ENCODE results near the gene GAN. TPM values are rescaled to one million over a fixed set of nuclear protein-coding genes. Genes with fewer than 3 reads are reported as not detected.

Gene GAN
- total RNA-seq, 1 donor from 2014 or later, result 6.8 TPM

DNA sequence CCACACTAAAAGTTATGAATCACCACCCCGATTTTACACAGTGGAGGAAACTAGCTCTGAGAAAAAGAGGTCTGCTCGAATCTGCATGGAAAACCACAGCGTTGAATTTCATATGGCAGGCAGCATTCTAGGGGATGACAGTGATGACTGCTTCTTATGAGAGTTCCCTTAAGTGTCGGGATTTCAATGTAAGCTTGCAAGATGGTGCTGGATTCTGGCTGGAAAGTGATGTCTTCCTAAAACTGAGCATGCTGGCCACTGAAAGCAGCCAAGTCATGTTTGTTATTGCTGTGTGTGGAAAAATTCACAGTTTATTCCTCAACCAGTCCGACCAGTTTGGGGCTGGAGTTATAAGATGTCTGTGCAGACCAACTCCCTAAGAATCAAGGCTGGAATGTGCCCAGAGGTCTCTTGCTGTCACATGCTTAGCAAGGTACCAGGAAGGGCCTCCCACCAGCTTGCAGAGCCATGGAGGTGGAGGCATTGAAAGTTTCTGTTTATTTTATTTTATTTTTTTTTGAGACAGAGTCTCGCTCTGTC, 37.2 kb upstream of the GAN start:
- Histone ChIP-seq H3K9me3 (ENCODE audit: control insufficient read depth in 3 of 3, low read length in 3 of 3) (no peaks in the 10 kb centered on the region), H3K36me3 (ENCODE audit: control insufficient read depth in 3 of 3, insufficient read depth in 3 of 3, low read length in 3 of 3) (no peaks in the 10 kb centered on the region)

DNA sequence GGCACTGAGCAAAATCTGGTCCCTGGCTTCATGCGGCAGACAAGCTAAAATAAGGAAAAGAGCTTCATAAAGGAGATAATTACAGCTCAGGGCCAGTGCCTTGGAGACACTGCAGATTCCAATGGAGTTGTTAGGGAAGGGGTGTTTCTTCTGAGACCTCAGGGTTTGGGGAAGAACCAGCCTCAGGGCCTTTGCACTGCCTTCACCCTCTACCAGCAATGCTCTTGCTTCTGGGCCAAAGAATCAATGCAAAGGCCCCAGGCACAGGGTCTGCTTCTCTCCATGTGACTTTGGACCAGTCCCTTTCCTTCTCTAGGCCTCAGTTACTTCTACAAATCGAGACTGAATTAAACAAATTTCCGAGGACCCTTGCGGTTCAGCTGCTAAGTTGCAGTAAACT, 36.2 kb upstream of the GAN start:
- no peaks in the 10 kb centered on the region for H3K4me1 ChIP-seq (ENCODE audit: control insufficient read depth in 3 of 3, insufficient read depth in 3 of 3, low read length in 3 of 3)
- H3K27me3 ChIP-seq (ENCODE audit: control insufficient read depth in 3 of 3, insufficient read depth in 3 of 3, low read length in 3 of 3), result no peaks in the 10 kb centered on the region
- no peak overlapping the region for H3K27ac ChIP-seq (ENCODE audit: low read depth, low read length)
- H3K4me3 ChIP-seq (ENCODE audit: low read length in 3 of 3), result no peak overlapping the region
- H3K36me3 ChIP-seq (ENCODE audit: control insufficient read depth in 3 of 3, insufficient read depth in 3 of 3, low read length in 3 of 3), result no peaks in the 10 kb centered on the region
- H3K9ac ChIP-seq (ENCODE audit: low read depth in 1 of 3, low read length in 3 of 3), result no peak overlapping the region
- no peaks in the 10 kb centered on the region for H3K9me3 ChIP-seq (ENCODE audit: control insufficient read depth in 3 of 3, low read length in 3 of 3)

More for the DNA sequence above, 37.2 kb upstream of the GAN start:
- no peak overlapping the region for H3K4me3 ChIP-seq (ENCODE audit: low read length in 3 of 3)
- H3K27ac ChIP-seq (ENCODE audit: low read depth, low read length), result no peak overlapping the region
- H3K4me1 ChIP-seq (ENCODE audit: control insufficient read depth in 3 of 3, insufficient read depth in 3 of 3, low read length in 3 of 3), result no peaks in the 10 kb centered on the region
- no peak overlapping the region for H3K9ac ChIP-seq (ENCODE audit: low read depth in 1 of 3, low read length in 3 of 3)
- no peaks in the 10 kb centered on the region for H3K27me3 ChIP-seq (ENCODE audit: control insufficient read depth in 3 of 3, insufficient read depth in 3 of 3, low read length in 3 of 3)

DNA sequence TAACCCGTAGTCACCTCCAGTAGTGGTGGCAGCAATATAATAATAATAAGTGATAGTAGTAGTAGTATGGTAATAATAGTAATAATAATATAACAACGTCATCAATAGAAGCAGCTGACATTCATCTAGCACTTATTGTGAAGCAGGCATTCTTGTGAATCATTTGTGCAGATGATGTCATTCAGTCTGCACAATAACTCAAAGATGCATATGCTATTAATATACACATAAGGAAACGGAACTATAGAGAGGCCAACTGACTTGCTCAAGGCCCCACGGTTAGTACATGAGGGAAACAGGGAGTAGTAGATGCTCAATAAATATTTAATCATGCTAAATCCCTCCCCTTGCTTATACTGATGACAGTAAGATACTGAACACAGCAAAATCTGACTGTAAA, 35.4 kb upstream of the GAN start:
- Histone ChIP-seq H3K36me3 (ENCODE audit: control insufficient read depth in 3 of 3, insufficient read depth in 3 of 3, low read length in 3 of 3) (no peaks in the 10 kb centered on the region), H3K9ac (ENCODE audit: low read depth in 1 of 3, low read length in 3 of 3) (no peak overlapping the region)

DNA sequence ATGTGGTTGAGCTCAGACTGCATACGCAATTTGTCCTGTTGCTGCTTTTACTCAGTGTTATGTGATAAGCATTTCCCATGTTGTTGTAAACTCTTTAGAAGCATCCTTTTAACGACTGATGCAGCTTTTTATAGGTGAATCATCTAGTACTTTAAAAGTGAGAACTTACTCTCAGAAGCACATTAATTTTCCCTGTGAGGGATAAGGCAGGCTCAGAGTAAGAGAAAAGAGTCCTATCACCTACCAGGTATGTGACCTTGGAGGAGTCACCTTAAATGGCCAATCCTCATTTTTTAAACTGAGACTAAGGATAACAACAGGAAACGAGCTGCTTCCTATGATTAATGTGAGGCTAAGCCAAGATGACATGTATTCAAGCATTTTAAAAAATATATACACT, 34.4 kb upstream of the GAN start:
- H3K27ac ChIP-seq (ENCODE audit: low read depth, low read length), result no peak overlapping the region
- no peaks in the 10 kb centered on the region for H3K4me1 ChIP-seq (ENCODE audit: control insufficient read depth in 3 of 3, insufficient read depth in 3 of 3, low read length in 3 of 3)
- no peaks in the 10 kb centered on the region for H3K27me3 ChIP-seq (ENCODE audit: control insufficient read depth in 3 of 3, insufficient read depth in 3 of 3, low read length in 3 of 3)
- no peaks in the 10 kb centered on the region for H3K36me3 ChIP-seq (ENCODE audit: control insufficient read depth in 3 of 3, insufficient read depth in 3 of 3, low read length in 3 of 3)
- no peaks in the 10 kb centered on the region for H3K9me3 ChIP-seq (ENCODE audit: control insufficient read depth in 3 of 3, low read length in 3 of 3)
- no peak overlapping the region for H3K4me3 ChIP-seq (ENCODE audit: low read length in 3 of 3)
- H3K9ac ChIP-seq (ENCODE audit: low read depth in 1 of 3, low read length in 3 of 3), result no peak overlapping the region

More for the DNA sequence above, 35.4 kb upstream of the GAN start:
- Histone ChIP-seq H3K27me3 (ENCODE audit: control insufficient read depth in 3 of 3, insufficient read depth in 3 of 3, low read length in 3 of 3) (no peaks in the 10 kb centered on the region), H3K27ac (ENCODE audit: low read depth, low read length) (no peak overlapping the region), H3K4me1 (ENCODE audit: control insufficient read depth in 3 of 3, insufficient read depth in 3 of 3, low read length in 3 of 3) (no peaks in the 10 kb centered on the region), H3K4me3 (ENCODE audit: low read length in 3 of 3) (no peak overlapping the region), H3K9me3 (ENCODE audit: control insufficient read depth in 3 of 3, low read length in 3 of 3) (no peaks in the 10 kb centered on the region)

DNA sequence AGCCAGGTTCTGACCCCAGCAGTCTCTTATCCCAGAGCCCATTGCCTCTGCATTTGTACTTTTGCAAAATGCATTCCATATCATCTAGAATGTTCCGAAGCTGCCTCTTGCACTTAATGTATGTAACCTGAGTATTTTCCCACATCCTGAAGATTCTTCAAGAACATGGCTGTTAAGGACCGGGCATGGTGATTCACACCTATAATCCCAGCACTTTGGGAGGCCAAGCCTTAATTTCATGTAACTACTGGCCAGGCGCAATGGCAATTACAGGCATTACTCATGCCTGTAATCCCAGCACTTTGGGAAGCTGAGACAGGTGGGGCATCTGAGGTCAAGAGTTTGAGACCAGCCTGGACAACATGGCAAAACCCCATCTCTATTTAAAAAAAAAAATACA, 31.7 kb upstream of the GAN start:
- Histone ChIP-seq H3K36me3 (ENCODE audit: control insufficient read depth in 3 of 3, insufficient read depth in 3 of 3, low read length in 3 of 3) (no peaks in the 10 kb centered on the region), H3K4me1 (ENCODE audit: control insufficient read depth in 3 of 3, insufficient read depth in 3 of 3, low read length in 3 of 3) (no peaks in the 10 kb centered on the region), H3K27ac (ENCODE audit: low read depth, low read length) (no peak overlapping the region), H3K9me3 (ENCODE audit: control insufficient read depth in 3 of 3, low read length in 3 of 3) (no peaks in the 10 kb centered on the region), H3K9ac (ENCODE audit: low read depth in 1 of 3, low read length in 3 of 3) (no peak overlapping the region), H3K27me3 (ENCODE audit: control insufficient read depth in 3 of 3, insufficient read depth in 3 of 3, low read length in 3 of 3) (no peaks in the 10 kb centered on the region), H3K4me3 (ENCODE audit: low read length in 3 of 3) (no peak overlapping the region)

DNA sequence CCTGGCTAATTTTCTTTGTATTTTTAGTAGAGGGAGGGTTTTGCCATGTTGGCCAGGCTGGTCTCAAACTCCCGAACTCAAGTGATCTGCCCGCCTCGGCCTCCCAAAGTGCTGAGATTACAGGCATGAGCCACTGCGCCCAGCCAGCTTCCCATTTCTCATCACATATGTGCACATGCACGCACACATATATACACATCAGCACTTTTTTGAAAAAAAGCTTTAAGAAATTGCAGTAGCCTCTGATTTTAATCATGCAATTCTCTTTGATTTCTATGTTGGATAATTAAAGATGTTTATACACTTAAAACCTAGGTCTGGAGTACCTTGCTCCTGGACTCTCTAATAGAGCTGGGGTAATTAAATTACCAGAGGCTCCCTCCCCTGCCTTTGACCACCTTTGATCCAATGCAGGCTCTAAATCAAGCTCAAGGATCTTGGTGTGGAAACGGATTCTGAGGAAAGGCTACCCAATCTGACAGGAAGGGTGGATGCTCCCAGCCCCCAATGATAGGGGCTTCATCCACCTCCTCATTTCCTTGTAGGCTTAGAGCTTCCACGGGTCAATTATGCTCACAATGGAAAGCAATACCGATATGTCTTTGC, 29.7 kb upstream of the GAN start:
- no peaks in the 10 kb centered on the region for H3K36me3 ChIP-seq (ENCODE audit: control insufficient read depth in 3 of 3, insufficient read depth in 3 of 3, low read length in 3 of 3)
- no peaks in the 10 kb centered on the region for H3K9me3 ChIP-seq (ENCODE audit: control insufficient read depth in 3 of 3, low read length in 3 of 3)
- H3K4me3 ChIP-seq (ENCODE audit: low read length in 3 of 3), result no peak overlapping the region
- H3K4me1 ChIP-seq (ENCODE audit: control insufficient read depth in 3 of 3, insufficient read depth in 3 of 3, low read length in 3 of 3), result no peaks in the 10 kb centered on the region
- no peak overlapping the region for H3K27ac ChIP-seq (ENCODE audit: low read depth, low read length)
- no peak overlapping the region for H3K9ac ChIP-seq (ENCODE audit: low read depth in 1 of 3, low read length in 3 of 3)
- H3K27me3 ChIP-seq (ENCODE audit: control insufficient read depth in 3 of 3, insufficient read depth in 3 of 3, low read length in 3 of 3), result no peaks in the 10 kb centered on the region

DNA sequence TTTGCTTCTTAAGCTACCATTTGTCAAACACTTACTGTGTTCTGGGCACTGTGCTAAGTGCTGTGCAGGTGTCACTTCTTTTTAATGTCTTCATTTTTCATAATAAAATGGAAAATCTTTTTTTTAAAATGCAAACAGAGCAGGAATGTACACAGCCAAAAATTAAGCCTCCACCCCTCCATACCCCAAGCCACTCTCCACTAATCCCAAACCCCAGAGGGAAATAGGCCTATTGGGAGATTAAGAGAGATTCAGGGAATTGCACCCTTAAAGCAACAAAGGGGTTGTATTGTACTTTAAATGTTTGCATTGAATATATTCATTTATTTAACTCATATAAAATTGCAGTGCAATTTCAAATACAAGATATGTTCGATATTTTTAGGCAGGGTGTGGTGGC, 28.6 kb upstream of the GAN start:
- Histone ChIP-seq H3K4me1 (ENCODE audit: control insufficient read depth in 3 of 3, insufficient read depth in 3 of 3, low read length in 3 of 3) (no peaks in the 10 kb centered on the region), H3K36me3 (ENCODE audit: control insufficient read depth in 3 of 3, insufficient read depth in 3 of 3, low read length in 3 of 3) (no peaks in the 10 kb centered on the region), H3K9ac (ENCODE audit: low read depth in 1 of 3, low read length in 3 of 3) (no peak overlapping the region), H3K4me3 (ENCODE audit: low read length in 3 of 3) (no peak overlapping the region), H3K27me3 (ENCODE audit: control insufficient read depth in 3 of 3, insufficient read depth in 3 of 3, low read length in 3 of 3) (no peaks in the 10 kb centered on the region), H3K27ac (ENCODE audit: low read depth, low read length) (no peak overlapping the region), H3K9me3 (ENCODE audit: control insufficient read depth in 3 of 3, low read length in 3 of 3) (no peaks in the 10 kb centered on the region)

DNA sequence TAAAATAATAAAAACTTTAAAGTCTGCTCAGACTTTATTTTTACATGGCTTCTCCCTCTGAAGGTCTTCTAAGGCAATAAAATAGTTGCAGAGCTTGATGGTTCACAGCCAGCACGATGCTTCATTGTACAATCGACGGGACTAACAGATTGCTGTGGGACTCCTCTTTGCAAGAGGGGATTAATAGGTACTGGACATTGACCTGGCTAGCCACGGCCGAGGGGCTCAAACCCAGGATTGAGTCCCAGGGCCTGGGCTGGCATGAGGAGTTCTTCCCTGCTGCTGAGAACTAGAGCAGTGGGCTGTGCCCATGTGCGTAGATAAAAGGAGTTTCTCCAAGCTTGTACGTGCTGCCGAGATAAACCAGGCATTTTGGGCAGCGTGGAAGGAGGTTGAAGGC, 23.6 kb upstream of the GAN start:
- Histone ChIP-seq H3K9me3 (ENCODE audit: control insufficient read depth in 3 of 3, low read length in 3 of 3) (no peaks in the 10 kb centered on the region), H3K4me3 (ENCODE audit: low read length in 3 of 3) (no peak overlapping the region), H3K9ac (ENCODE audit: low read depth in 1 of 3, low read length in 3 of 3) (no peak overlapping the region), H3K27ac (ENCODE audit: low read depth, low read length) (no peak overlapping the region), H3K4me1 (ENCODE audit: control insufficient read depth in 3 of 3, insufficient read depth in 3 of 3, low read length in 3 of 3) (no peaks in the 10 kb centered on the region), H3K36me3 (ENCODE audit: control insufficient read depth in 3 of 3, insufficient read depth in 3 of 3, low read length in 3 of 3) (no peaks in the 10 kb centered on the region), H3K27me3 (ENCODE audit: control insufficient read depth in 3 of 3, insufficient read depth in 3 of 3, low read length in 3 of 3) (peaks cover 0 to 5% (median 0%) of the 10 kb centered on the region in 3 donors)

DNA sequence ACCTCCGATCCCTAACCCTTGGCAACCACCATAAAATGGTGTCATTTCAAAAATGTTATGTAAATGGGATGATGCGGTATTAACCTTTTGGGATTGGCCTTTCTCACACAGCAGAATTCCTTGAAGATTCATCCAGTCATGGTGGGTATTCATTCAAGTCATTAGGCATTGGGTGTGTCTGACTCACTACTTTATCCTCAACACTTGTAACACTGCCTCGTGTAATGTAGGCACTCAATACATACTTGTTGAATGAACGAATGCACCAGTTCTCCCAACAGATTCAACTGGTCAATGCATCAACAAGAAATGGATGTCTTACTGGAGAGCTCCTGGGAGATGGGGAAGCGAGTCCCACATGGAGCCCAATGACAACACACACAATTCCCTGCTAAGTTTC, 21.8 kb upstream of the GAN start:
- Histone ChIP-seq H3K4me1 (ENCODE audit: control insufficient read depth in 3 of 3, insufficient read depth in 3 of 3, low read length in 3 of 3) (no peaks in the 10 kb centered on the region), H3K4me3 (ENCODE audit: low read length in 3 of 3) (no peak overlapping the region), H3K27me3 (ENCODE audit: control insufficient read depth in 3 of 3, insufficient read depth in 3 of 3, low read length in 3 of 3) (peaks cover 0 to 5% (median 0%) of the 10 kb centered on the region in 3 donors), H3K36me3 (ENCODE audit: control insufficient read depth in 3 of 3, insufficient read depth in 3 of 3, low read length in 3 of 3) (no peaks in the 10 kb centered on the region), H3K9ac (ENCODE audit: low read depth in 1 of 3, low read length in 3 of 3) (no peak overlapping the region), H3K27ac (ENCODE audit: low read depth, low read length) (no peak overlapping the region), H3K9me3 (ENCODE audit: control insufficient read depth in 3 of 3, low read length in 3 of 3) (no peaks in the 10 kb centered on the region)

DNA sequence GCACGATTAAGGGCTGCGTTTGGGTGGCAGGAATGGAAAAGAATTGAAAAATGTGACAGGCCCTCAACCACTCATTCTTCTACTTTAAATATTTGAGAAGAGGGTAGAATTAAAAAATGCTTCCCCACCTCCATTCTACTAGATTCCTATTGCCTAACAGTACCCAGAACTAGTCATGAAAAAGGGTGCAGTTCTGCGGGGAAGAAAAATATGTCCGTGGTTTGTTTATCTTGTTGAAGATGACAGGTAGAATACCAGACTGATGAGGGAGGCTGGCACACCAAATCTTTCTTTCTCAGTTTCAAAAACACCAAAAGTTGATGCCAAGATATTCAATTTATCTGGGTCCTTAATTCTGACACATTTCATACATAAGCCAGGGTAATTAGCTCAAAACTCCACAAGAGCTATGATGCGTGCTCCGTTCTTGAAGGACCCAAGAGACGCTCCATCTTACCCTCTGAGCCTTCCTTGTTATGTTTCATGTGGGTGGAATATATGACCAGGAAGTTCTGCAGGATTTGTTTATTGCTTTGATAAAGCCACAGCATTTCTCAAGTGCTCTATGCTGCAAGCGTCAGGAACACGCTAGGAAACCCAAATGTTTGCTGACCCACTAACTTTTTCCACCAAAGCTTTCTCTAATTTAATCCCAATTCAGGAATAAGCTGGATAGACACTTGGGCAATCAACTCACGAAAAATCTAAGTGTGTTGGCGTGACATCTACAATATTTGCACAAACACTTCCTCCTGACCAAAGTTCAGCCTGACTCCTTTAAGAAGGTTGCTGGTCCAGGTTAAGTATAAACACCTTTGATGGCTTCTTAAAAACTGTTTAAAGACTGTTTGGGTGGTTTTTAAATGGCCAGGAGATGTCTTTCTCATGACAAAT, 20.6 kb upstream of the GAN start:
- no peak overlapping the region for H3K27ac ChIP-seq (ENCODE audit: low read depth, low read length)
- no peak overlapping the region for H3K4me3 ChIP-seq (ENCODE audit: low read length in 3 of 3)
- H3K27me3 ChIP-seq (ENCODE audit: control insufficient read depth in 3 of 3, insufficient read depth in 3 of 3, low read length in 3 of 3), result peaks cover 0 to 5% (median 0%) of the 10 kb centered on the region in 3 donors
- H3K36me3 ChIP-seq (ENCODE audit: control insufficient read depth in 3 of 3, insufficient read depth in 3 of 3, low read length in 3 of 3), result no peaks in the 10 kb centered on the region
- no peaks in the 10 kb centered on the region for H3K4me1 ChIP-seq (ENCODE audit: control insufficient read depth in 3 of 3, insufficient read depth in 3 of 3, low read length in 3 of 3)
- no peak overlapping the region for H3K9ac ChIP-seq (ENCODE audit: low read depth in 1 of 3, low read length in 3 of 3)
- H3K9me3 ChIP-seq (ENCODE audit: control insufficient read depth in 3 of 3, low read length in 3 of 3), result no peaks in the 10 kb centered on the region
